HPDE6-E6E7 (cell line): ENCODE measurements around the gene KHK.
A peak's percentile ranks its signal among the peaks of the same experiment; 100 is the strongest.

Experiments
- DNase-seq: peaks from one replicate; pipeline ENCODE4 v3.0.0; 2011; ENCODE audit warnings: missing footprints; ENCODE audit errors: extremely low spot score

Gene KHK

DNA sequence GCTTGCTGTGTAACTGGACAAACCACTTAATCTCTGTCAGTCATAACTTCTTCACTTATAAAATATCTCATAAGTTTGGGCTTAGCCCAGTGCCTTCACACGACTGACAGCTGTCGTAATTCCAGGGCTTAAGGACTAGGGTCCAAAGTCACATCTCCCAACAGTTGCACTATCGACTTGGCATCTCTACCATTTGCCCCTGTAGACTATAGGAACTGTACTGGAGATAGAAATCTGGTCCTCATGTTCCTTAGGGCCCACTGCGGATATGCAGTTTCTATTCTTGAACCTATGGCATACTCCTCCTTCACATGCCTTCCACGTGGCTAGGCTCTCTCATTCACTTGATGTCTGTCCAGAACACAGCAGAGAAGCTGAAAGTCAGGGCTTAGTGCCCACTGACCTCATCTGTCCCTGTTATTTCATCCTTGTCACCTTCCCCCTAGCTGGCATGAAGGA lies 39.7 kb downstream of the KHK start:
- no peak for DNase-seq

DNA sequence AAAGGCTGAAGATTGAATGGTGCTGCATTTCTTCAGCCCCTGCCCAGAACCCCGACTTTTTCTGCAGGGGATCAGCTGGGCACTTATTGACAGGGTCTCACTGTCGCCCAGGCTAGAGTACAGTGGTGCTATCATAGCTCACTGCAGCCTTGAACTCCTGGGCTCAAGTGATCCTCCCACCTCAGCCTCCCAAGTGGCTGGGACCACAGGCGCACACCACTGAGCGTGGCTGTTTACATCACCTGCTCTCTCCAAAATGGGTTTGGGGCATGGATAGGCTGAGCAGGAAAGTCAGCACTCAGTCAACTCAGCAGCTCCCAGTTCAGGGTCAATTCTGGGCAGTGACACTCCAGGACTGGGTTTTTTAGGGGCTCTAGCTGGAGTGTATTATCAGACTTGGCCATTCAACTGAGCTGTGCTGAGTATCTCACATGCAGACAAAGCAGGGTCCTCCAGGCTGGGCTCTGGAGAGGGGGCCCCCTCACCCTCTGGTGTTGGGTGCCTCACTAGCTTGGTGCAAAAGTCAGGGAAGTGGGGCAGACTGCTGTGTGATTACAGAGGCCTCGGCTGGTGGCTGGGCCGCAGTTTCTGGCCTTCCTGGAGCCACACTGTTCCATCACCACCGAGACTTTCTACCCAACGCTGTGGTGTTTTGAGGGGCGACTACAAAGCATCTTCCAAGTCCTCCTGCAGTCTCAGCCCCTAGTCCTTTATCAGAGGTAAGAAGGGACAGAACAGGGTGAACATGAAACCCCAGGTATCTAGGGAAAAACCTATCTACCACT lies 41.5 kb downstream of the KHK start:
- no peak for DNase-seq

DNA sequence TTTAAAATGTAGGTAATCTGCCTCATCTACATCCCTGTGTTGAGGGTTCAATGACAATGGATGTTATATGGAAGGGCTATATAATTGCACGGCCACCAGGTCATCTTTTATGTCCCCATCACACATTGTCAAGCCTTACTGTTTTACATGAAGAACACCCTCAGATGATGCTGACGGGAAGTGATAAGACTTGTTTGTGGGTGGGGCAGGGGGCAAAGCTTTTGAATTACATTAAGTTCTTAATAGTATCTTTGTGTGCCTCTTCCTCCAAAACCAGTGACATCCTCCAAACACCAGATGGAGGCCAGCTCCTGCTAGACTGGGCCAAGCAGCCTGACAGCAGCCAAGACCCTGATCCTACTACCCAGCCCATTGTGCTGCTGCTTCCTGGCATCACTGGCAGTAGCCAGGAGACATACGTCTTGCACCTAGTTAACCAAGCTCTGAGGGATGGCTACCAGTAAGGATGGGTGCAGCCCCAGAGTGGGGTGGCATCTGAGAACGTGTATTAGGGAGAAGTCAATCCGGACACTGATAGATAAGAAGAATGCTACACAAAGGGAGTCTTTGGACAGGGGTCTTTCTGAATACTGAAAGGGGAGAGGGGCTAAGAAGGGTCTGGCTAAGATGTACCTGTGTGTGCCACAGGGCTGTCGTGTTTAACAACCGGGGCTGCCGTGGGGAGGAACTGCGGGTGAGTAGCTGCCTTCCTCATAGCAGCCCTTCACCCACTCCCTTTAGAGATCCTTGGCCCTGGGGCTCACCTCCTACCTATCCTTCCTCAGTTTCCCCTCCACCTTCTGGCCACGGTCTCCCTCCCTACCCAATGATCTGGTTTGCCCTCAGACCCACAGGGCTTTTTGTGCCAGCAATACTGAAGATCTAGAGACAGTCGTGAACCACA lies 42.3 kb downstream of the KHK start:
- no peak for DNase-seq

DNA sequence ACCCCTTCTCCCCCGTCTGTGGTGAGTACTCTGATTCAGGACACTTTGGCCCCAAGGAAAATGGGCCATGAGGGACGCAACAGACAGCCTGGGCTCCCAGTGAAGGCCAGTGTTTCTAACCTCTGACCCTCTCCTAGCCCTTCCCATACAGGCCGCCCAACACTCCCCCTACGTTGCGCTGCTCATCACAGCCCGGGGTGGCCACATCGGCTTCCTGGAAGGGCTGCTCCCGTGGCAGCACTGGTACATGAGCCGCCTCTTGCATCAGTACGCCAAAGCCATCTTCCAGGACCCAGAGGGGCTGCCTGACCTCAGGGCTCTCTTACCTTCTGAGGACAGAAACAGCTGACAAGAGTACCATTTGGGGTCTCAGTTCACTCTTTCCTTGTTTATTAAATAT lies 43.8 kb downstream of the KHK start:
- DNase-seq: no peak

DNA sequence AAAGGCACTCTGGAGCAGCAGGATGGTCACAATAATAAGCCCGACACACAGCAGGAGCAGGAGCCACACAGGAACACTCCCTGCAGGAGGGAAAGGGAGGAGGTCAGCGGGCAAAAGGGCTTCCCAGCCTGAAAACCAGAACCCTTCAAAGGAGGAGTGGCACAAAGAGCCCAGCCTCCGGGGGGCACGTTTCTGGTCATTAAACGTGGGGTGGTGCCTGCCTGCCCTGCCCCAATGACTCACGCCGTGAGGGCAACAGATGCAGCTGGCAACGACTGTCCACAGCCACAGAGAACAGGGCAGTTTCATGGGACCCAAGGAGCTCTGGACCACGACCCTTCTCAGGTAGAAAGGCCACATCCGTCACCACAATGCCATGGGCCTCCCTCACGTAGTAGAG lies 44.9 kb downstream of the KHK start:
- DNase-seq: no peak

DNA sequence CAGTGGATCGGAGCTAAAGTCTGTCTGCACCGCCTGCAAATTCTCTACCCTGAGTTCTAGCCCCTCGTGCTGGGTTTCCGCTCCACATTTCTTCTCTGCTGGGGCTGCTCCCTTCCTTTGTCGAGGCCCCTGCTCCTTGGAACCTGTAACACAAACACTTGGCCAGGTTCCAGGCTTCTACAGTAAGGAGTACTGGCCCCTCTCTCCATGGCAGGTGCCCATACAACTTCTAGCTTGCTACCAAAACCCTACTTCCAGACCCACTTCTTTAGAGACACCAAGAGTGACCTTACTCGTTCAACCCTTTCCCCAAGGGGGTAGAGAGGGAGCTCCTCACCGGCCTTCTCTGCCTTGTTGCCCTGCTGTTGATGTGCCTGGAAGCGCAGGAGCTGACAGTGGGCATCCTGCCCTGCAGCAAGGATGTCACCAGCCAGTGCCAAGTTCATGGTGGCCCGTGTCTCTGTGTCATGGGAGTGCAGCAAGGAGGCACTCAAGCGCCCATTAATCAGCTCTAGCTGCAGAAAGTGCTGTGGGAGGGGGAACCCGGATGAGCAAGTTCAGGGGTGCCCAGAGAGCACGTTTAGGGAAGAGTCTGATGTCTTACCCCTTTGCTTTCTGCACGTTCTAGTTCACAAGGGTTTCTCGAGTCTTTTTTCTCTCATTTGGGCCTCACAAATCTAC lies 46.8 kb downstream of the KHK start:
- no peak for DNase-seq

DNA sequence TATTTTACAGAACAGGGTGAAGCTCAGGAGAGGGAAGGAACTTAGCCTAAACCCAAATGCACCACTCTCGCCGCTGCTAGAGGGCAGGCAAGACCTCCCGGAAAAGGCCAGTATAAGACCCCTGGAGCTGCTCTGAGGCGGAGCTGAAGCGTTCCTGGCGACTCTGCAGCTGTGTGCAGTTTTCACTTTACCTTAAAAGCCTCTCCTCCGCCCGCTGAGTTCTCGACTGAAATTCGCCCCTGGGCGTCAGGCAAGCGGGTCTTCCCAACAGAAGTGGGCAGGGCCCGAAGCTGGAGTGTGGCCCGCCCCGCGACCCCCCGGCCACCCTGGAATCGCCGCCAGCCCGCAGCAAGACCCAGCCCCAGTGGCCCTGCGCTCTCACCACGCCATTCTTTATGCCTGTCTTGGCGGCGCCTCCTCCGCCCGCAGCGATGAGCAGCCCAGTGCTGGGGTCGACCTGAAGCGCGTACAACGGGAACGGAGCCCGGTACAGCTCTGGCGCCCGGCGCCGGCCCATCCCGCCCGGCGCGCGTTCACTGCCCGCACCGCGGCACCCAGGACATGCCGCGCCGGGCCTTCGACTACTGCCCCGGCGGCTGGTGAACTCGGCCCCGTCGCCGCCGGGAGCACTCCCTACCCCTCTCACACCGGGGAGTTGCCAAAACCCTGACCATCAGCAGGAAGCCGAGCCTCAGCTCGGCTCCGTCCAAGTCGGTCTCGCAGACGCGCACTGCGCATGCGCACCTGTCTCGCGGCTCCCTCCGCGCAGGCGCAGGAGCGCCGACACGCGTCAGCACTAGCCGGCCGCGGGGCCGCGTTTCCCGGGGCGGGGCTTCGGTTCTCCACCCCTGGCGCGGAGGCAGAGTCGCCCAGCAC lies 47.6 kb downstream of the KHK start, which contains the start of gene PREB:
PREB (minus strand) TSS at position 732 of the 876 bp plus-strand sequence; CDS start at position 517, 215 bp downstream.
- peak; percentile 99 for DNase-seq

DNA sequence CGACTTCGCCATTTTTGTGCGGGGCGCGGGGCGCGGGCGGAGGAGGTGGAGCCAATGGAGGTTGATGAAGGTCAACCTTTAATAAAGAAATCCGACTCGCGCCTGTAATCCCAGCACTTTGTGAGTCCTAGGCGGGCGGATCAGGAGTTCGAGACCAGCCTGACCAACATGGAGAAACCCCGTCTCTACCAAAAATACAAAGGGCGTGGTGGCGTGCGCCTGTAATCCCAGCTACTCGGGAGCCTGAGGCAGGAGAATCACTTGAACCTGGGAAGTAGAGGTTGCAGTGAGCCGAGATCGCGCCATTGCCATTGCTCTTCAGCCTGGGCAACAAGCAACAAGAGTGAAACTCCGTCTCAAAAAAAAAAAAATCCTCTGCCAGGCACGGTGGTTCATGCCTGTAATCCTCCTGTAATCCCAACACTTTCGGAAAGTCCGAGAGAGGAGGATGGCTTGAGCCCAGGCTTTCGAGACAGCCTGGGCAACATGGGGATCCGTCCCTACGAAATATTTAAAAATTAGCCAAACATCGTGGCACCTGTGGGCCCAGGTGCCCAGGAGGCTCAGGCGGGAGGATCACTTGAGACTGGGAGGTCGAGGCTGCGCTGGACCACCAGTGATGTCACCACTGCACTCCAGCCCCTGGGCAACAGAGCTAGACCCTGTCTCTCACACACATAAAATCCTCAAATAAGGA lies 48.4 kb downstream of the KHK start:
- no peak for DNase-seq

DNA sequence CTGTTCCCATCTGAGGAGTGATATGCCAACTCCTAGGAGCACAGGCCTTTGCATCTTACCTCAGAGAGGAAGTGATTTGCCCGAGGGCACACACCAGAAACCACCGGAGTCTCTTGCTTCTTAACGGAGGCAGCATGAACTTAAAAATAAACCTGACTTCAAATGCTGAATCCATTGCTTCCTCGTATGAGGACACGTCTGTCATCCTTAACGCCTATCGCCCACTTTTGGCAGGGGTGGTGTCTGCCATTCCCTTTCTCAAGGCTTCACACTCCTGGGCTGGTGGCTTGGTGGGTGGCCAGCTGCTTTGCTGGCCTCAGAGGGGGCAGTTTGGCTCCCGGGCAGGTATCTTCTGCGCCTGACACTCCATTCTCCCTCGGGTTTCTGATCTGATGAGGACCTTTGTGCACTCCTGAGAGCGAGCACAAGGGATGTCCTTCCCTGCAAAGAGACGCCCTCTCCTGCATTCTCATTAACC lies 48.9 kb downstream of the KHK start:
- no peak for DNase-seq

DNA sequence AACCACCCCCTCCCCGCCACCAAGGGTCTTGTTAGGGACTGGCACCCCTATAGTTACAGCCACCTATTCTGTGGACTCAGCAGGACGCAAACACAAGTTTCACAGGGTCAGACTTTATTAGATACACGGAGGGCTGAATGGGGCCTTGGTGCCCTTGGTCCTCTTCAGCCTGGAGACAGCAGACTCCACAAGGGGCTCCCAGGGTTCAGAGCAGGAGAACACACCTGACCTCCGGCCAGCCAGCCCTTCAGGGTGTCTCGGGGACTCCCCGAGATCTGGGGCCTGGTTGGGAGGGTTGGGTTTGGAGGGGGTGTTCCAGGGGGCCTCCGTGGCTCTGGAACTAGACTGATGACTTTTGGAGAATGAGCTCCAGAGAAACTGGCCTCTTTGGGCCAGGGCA lies 50.2 kb downstream of the KHK start:
- DNase-seq: no peak

DNA sequence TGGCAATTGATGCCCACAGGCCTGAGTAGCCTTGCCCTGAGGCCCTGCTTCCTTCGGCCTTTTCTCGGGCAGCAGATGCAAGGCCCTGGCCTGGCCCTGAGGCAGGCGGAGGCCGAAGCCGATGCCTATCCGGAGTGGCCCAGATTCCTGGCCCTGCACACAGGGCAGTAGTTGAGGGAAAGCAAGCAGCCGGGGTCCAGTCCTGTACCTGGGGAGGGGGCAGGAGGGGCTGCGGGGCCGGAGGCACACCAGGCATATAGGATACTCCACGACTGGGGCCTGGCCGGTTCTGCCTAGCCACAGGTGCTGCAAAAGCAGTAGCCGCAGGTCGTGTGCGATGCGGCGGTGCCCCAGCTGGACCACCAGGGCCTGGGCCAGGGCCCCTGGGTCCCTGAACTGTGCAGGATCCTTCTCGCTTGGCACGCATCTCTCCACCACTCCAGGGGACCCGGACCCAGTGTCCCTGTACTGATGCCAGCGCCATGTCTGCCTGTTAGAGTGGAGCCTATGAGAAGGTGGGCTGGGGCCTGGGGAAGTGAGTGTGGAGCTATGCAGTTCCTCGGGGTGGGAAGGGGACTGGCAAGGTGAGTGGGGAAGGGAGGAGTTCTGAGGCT lies 50.9 kb downstream of the KHK start:
- no peak for DNase-seq

DNA sequence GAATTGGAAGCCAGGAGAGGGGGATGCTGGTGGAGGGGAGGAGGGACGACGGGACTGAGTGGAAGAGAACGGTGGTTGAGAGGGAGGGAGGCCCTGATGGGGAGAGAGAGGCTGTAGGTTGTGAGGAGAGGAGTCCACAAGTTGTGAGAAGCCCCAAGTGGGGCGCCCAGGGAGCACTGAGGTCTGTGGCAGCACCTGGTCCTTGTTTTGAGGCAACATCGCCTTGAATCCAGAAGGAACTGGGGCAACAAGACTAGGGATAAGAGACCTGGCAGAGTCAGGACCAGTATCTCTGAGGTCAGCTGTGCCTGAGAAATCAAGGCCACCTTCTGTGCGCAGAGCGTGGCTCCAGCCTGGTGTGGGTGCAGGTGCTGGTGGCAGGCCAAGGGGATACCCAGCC lies 51.5 kb downstream of the KHK start:
- DNase-seq: no peak

DNA sequence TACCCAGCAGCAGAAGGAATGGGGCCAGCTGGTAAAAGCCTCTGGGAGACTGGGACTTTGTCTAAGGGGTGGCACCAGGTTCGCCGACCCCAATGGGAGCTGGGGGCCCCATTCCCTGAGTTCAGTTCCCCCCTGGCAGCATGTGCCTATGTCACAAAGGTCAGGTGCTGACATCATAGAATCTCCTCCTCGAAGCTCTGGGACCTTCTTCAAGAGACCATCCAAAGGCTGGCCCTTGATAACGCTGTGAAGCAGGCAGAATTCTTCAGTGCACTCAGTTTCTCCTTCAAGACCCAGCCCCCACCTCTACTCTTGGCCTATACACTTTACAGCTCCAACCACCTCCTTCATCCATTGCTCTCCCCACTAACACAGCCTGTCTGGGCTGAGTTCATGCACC lies 52.7 kb downstream of the KHK start, which contains the start of gene PRR30:
PRR30 (minus strand) TSS at position 101 of the 400 bp plus-strand sequence. CDS start 1,081 bp downstream, outside the sequence.
- DNase-seq: no peak

DNA sequence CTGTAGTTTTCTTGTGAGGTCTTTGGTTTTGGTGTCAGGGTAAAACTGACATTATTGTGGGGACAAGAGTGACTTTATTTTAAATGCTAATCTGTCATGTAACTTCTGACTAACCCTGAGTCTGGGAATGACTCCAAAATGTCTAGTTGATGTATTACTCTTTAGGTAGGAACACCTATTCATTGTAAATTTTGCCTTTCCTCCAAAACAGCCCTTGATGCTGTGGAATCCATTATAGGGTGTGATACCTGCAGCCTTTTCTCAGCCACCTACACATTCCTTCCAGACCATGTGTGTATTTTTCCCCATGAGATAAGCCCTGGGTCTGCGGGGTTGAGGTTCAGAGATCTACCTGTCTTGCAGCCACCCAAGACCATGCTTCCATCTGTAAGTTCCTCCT lies 56.7 kb downstream of the KHK start:
- DNase-seq: no peak

DNA sequence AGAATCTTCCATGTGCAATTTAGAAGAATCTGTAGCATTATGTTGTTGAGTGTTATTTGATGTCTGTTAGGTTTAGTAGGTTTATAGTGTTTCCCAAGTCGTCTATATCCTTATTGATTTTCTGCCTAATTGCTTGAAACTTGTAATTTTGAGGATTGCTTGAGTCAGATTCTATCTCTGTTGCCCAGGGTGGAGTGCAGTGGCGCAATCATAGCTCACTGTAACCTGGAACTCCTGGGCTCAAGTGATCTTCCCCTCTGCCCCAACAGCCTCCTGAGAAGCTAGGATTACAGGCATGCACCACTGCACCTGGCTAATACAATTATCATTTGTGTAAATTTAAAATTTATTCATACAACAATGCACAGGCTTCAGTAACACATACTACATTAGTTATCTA lies 59.1 kb downstream of the KHK start:
- DNase-seq: no peak

DNA sequence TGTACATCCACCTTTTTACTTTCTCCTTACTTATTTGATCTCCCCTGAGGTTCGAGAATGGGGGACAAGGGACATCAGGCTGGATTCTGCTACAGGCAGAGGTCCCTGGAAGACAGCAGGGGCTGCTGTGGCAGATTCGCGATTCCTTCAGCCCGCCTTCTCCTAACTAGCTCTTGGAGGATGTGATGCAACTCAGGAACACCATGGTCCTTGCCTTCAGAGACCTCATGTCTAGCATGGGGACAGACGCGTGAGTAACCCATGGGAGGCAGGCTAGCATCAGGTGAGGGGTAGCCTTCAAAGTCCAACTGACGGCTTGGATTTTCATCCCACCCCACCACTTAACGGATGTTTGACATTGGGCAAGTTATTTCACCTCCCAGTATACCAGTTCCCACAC lies 61.4 kb downstream of the KHK start:
- no peak for DNase-seq

DNA sequence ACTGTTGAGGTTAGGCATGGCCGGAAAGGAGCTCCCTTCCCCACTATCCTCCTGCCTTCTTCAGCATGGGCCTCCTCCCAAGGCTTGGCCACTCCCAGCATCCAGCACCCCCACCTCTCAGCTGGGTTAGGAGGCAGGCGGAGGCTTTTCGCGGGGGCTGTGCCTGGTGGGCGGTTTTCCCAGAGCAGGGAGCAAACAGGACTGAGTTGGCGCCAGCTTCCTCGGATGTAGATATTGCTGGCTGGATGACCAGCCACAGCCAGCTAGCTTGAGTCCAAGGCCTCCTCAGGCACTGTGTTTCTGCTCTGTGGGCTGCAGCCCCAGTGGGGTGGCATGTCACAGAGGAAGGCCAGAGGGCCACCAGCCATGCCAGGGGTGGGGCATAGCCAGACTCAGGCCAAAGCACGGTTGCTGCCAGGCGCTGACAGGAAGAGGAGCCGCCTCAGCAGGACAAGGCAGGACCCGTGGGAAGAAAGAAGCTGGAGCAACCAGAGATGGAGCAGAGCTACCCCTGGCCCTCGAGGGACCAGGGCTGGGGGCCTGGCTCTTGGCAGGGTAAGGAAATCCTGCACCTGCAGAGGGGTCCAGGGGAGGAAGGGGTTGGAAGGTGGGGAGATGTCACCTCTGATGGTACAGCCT lies 62.3 kb downstream of the KHK start, which contains the start of gene TCF23:
TCF23 (plus strand) TSS at position 204 of the 639 bp plus-strand sequence; CDS start at position 334, 130 bp downstream.
- DNase-seq: no peak

DNA sequence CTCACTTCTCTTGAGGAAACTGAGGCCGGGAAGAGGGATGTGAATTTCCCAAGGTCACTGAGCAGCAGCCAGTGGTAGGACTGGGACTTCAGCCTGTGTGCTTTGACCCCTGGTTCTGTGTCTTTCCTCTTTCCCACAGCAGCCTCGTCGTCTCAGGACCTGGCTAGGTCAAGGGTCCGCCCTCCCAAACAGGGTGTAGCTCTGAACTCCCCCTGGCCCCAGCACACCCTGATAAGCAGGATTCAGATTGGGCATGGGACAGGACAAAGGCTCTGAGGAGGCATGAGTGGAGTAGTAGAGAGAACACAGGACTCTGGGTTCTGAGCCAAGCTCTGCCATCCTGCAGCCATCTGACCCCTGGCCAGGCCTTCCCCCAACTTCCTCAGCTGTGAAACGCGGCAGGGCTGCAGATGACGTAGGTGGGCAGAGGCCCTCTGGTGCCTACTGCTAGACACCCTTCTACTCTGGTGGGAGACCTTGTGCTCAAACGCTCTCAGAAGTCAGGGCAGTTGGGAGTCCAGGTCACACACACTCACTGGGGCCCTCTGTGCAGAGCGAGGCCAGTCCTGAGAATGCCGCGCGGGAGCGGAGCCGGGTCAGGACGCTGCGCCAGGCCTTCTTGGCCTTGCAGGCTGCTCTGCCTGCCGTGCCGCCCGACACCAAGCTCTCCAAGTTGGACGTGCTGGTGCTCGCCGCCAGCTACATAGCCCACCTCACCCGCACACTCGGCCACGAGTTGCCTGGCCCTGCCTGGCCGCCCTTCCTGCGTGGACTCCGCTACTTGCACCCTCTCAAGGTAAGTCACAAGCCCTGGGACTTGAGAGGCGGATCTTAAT lies 63.2 kb downstream of the KHK start:
- no peak for DNase-seq
